ENCODE data around the gene LCNL1. TPM values are rescaled to one million over a fixed set of nuclear protein-coding genes. Genes with fewer than 3 reads are reported as not detected.

LCNL1 gene
- total and polyA plus RNA-seq, 10 of the 15 experiments (the other 5 are each of a cell fraction or from before 2014, with no cell fraction given), result not detected

DNA sequence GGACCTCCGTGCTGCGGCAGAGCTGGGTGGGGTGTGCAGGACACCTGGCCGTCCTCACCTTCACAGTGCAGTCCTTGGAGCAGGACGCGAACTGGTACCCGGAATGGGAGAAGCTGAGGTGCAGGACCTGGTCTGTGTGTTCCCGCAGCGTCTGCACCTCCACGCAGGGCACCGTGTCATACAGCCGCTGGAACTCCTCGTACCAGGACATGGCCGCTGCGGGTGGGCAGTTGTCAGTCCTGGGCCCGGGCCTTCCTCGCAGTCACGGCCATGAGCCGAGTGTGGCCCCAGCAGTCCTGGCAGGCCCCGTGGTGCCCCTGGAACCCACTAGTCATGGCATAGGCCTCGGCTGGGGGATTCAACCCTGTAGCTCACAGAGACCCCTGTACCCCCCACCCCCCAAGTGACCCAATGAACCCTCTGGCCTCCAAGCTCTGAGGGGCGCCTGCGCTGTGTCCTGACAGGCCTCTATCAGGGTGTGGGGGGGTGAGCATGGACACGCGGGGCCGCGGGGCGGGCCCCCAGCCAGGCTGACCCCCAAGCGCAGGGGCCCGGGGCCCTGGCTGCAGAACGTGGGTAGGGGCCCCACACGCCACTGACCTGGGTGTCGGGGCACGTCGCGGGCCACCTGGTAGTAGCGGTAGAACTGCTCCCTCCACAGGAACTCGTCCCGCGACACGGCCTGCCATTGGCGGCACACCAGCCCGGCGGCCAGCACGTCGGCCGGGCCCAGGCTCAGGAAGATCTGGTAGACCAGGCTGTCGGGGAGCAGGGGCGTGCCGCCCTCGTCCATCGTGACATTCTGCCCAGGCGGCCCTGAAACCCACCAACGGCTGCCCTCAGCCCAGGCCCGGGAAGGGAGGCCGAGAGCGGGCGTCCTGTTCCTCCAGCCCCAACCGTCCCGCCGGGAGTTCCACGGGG, 39.2 kb upstream of the LCNL1 start (continued):
- TF ChIP-seq CUX1 (IDR thresholded peaks at IDR 0.05; ENCODE audit: insufficient replicate concordance, low read depth, low read length) (no peak), ATF2 (IDR thresholded peaks at IDR 0.05; ENCODE audit: low read length) (no peak)

GRCh38 chr9:136944212-136944518, 38.6 kb upstream of the LCNL1 start:
- ChIA-PET SMC1A (ENCODE audit: uncharacterized antibody, unreplicated experiment) (interaction anchor here (0.8 kb wide), 1 partner anchor 153 kb away, joined by 3 read pairs; the partner anchor contains the start of gene TMEM141), CTCF (interaction anchor here (1.0 to 2.5 kb wide), 6 partner anchors 18 to 124 kb away, joined by 3 to 12 read pairs (median 4); partner anchors contain the start of genes AJM1 and TRAF2), RAD21 (ENCODE audit: unreplicated experiment) (interaction anchor here (1.2 kb wide), 1 partner anchor 46 kb away, joined by 5 read pairs; no protein-coding TSS in a partner anchor), POLR2A (interaction anchor here (1.2 to 2.5 kb wide), 3 partner anchors 42 to 96 kb away, joined by 5 to 6 read pairs (median 5); partner anchors contain the start of gene TRAF2)
- Histone ChIP-seq H3K4me2 (ENCODE audit: control insufficient read depth, insufficient read depth) (no peak overlapping the region), H3K9ac (ENCODE audit: control insufficient read depth, insufficient read depth, low read length) (peak overlapping the region; percentile 85), H3K36me3 (ENCODE audit: control insufficient read depth in 2 of 2, insufficient read depth in 2 of 2, low read length in 1 of 2) (peaks cover 0 to 26% of the 10 kb centered on the region in 2 experiments; a peak in 3 of 4 replicates), H3K27me3 (replicated peaks in 1 of 2; ENCODE audit: control insufficient read depth in 2 of 2, insufficient read depth in 2 of 2, low read length in 1 of 2) (no peaks in the 10 kb centered on the region), H3K9me3 (replicated peaks; ENCODE audit: control insufficient read depth, insufficient read depth, low read length) (no peaks in the 10 kb centered on the region), H2AFZ (ENCODE audit: control insufficient read depth, low read depth, low read length) (peak overlapping the region; percentile 6), H3K4me1 (ENCODE audit: control insufficient read depth, insufficient read depth, low read length) (peaks cover 4% of the 10 kb centered on the region), H3K79me2 (ENCODE audit: control insufficient read depth, insufficient read depth, low read length) (peaks cover 19% of the 10 kb centered on the region), H3K4me3 (peak overlapping the region; percentile 98), H3K27ac (ENCODE audit: control insufficient read depth, insufficient read depth) (peak overlapping the region; percentile 91), H4K20me1 (ENCODE audit: control insufficient read depth, insufficient read depth) (no peaks in the 10 kb centered on the region)
- FAIRE-seq, result no peak
- intact Hi-C loops (cut with micrococcal nuclease; ENCODE audit: unreplicated experiment), result loop anchor here (1.0 to 10.0 kb wide), 3 partner anchors 47 to 149 kb away; partner anchors contain the start of genes CCDC183, MAMDC4 and TMEM141
- WGBS (ENCODE audit: insufficient coverage, insufficient replicate concordance, low lambda C conversion rate, missing lambda C conversion rate), result under 1% methylated on average over 41 of the region's 45 CpGs
- in situ Hi-C loops (cut with MboI), result no loop called here
- DNase-seq (ENCODE audit: low read depth, low spot score), result no peak
- BruUV-seq (replicated peaks), result no TSS peak
- ATAC-seq, result peak; percentile 65
- no peak for TF ChIP-seq MYB (IDR thresholded peaks at IDR 0.05; ENCODE audit: borderline replicate concordance, low read depth, low read length)
- peak in 1 of 2 experiments; percentile 90; a peak in 3 of 4 replicates for TF ChIP-seq BHLHE40 (IDR thresholded peaks at IDR 0.05; ENCODE audit: borderline replicate concordance in 1 of 2, low read depth in 2 of 2, low read length in 1 of 2)
- no peak for TF ChIP-seq CBX5 (IDR thresholded peaks at IDR 0.05; ENCODE audit: low read depth)
- TF ChIP-seq BACH1 (IDR thresholded peaks at IDR 0.05; ENCODE audit: borderline replicate concordance), result 0 out of 2 replicates have a peak, but pooled peaks have one; percentile 76
- no peak for TF ChIP-seq CEBPB (IDR thresholded peaks at IDR 0.05; ENCODE audit: borderline replicate concordance in 1 of 2, low read depth in 2 of 2, low read length in 2 of 2)
- TF ChIP-seq ZNF217 (IDR thresholded peaks at IDR 0.05), result peak; percentile 17; the same call in 1 of the 2 replicates
- TF ChIP-seq, protein P1, sequence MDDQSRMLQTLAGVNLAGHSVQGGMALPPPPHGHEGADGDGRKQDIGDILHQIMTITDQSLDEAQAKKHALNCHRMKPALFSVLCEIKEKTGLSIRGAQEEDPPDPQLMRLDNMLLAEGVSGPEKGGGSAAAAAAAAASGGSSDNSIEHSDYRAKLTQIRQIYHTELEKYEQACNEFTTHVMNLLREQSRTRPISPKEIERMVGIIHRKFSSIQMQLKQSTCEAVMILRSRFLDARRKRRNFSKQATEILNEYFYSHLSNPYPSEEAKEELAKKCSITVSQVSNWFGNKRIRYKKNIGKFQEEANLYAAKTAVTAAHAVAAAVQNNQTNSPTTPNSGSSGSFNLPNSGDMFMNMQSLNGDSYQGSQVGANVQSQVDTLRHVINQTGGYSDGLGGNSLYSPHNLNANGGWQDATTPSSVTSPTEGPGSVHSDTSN (IDR thresholded peaks at IDR 0.05; ENCODE audit: insufficient replicate concordance, low read depth, low read length), result no peak
- TF ChIP-seq KAT2A (conservative IDR thresholded peaks at IDR 0.05; ENCODE audit: control insufficient read depth, low read depth, low read length), result no peak
- TF ChIP-seq ATF3 (IDR thresholded peaks at IDR 0.05; ENCODE audit: borderline replicate concordance, extremely low read depth, low read depth, low read length), result no peak
